ENCODE results near the gene HS3ST1.
"Not testable (repeated sequence)": the region's sequence is repeated elsewhere in the genome, so short reads cannot be mapped to it uniquely, and the experiment has no call there.

HS3ST1 gene

GRCh38 chr4:11397819-11398610 lies 30.7 kb downstream of the HS3ST1 start:
- no peak for DNase-seq

DNA sequence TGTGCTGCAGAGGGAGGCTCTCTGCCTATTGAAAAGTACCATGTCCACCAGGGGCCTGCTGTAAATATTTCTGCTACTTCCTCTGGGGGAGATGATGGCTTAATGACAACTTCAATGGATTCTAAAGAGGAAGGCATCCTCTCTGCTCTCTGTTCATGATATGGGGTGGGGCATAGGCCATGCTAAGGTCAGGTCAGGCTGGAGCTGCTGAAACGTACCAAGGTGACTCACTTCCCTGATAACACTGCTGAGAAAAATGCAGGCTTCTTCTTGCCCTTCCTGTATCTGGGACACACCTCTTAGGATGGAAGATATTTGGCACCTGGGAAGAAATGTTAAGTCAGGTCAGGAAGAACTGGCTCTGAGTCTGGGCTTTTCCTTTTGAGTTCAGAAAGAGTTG lies 31.5 kb downstream of the HS3ST1 start:
- no peak for DNase-seq

- no peak for DNase-seq
These were observed 35.1 kb downstream of the HS3ST1 start for GRCh38 chr4:11393551-11393950.

- not testable (repeated sequence) for DNase-seq
These were observed 44.6 kb downstream of the HS3ST1 start for GRCh38 chr4:11384072-11384471.

GRCh38 chr4:11376571-11376970 lies 52.1 kb downstream of the HS3ST1 start:
- DNase-seq = no peak

DNA sequence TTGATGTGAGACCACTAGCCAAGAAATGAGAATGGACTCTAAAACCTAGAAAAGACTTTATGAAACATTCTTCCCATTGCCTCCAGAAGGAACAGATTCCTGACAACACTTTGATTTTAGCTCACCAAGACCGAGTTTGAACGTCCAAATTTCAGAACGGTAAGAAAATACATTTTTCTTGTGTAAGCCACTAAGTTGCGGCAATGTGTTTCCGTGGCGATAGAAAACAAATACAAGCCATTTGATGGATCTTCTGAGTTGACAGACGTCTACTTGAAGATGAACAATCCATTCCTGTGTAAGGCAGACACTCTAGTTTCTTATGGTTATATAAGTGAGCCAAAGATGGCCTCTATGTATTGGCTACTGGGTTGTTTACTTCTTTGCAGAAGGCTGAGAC lies 52.5 kb downstream of the HS3ST1 start:
- DNase-seq = no peak

- no peak for DNase-seq
These were observed 60.0 kb downstream of the HS3ST1 start for GRCh38 chr4:11368701-11369115.

DNA sequence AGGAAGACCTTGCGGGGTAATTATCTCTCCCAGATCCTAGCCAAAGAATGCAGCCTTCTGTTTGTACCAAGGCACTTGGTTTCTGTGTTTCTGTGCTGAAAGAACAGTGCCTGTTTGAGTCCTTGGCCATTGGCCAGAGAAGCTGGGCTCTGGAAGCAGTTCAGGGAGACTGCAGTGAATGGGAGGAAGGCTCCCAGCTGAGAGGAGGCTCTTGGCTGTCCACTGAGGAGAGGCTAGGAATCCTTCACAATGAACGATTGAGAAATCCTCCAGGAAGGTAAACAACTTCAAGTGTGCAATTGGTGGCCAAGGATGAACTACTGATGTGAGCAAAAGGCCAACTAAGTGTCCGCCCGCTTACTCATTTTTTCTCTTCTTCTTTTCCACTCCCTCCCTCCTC lies 61.3 kb downstream of the HS3ST1 start:
- DNase-seq = no peak

- no peak for DNase-seq
These were observed 61.8 kb downstream of the HS3ST1 start for GRCh38 chr4:11366859-11367258.

DNA sequence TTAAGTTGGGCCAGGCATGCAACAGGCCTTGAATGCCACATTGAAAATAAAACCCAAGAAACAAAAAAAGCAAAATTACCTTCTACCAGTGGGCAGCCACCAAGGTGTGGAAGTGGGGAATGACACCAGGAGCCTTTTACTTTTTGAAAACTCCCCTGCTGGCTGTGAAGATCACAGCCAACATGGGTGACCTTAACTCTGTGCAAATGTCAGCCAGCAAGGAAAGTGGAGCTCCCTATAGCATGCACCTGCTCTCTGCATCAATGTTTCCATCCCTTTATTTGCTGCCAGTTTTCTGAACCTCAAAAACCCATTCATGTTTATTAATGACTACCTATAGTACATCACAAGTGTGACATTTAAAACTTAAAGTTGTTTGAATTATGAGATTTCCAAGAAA lies 63.7 kb downstream of the HS3ST1 start:
- no peak for DNase-seq

DNA sequence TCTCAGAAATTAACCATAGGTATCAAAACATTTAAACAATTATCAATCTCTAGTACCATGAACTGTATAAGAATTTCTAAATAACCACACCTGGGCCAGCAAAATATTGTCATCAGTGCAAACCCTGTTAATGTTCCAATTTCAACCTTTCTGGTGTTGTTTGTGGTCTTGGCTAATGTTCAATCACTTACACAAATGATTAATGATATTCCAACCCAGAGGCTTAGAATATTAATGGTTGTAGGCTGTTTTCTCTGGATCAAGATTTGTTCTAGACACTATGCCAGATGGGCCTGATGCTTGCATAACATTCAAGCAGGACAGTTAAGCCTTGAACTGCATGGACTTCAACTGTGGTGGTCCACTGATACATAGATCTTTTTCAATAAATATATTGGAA lies 69.1 kb downstream of the HS3ST1 start:
- DNase-seq = no peak

DNA sequence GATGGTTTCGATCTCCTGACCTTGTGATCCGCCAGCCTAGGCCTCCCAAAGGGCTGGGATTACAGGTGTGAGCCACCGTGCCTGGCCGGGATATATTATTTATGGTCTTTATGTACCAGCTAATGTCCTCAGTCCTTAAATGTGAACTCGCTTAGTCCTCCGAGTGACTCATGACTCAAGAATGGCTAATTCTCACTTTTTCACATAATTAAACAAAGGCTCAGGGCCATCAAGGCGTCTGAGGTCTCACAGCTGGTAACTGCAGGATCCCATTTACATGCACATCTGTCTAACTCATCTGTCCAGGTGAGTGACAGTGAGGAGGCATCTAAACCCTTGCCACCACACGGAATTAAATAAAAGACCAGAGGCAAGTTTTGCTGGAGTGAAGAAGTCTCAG lies 73.5 kb downstream of the HS3ST1 start:
- no peak for DNase-seq

DNA sequence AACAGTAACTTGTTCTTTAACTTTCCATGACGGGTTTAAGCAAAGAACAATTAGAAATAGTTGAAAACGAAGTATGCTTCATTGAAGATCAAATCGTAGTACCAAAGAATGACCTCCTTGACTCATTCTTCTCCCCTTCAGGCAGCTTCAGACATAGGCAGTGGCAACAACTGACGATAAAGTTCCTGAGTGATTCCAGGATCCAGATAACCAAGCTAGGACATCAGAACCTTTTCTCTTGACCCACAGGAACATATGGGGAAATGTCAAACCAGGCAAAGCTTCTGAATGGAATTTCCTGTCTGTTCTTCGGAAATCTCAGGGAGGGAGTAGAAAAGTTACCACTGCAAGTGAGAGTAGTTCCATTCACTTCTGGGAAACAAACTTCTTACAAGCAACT lies 74.2 kb downstream of the HS3ST1 start:
- no peak for DNase-seq

GRCh38 chr4:11348449-11349088 lies 80.1 kb downstream of the HS3ST1 start:
- DNase-seq = no peak

DNA sequence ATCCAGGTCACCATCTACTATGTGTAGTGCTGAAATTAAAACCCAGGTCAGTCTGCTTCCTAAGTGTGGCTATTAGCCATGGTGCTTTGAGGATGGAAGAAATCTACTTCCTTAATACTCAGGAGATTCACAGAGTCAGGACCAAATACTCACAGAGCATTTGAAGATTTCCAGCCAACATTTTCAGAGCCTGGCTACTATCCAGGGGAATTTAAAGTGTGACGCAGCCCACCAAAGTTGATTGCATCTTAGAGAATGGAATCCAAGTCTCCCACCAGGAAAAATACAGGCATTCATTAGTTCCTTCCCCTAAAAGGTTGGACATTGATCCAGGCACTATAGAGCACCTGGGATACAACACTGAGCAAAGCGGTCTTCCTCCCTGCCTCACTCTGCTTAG lies 83.8 kb downstream of the HS3ST1 start:
- DNase-seq = no peak

- DNase-seq = no peak
These were observed 85.2 kb downstream of the HS3ST1 start for GRCh38 chr4:11343536-11343935.
